SK-N-SH treated with all-trans-retinoic acid at 6 μM for 48 hours (cell line): ENCODE results near the gene USP48.

Source experiments
- CREB5 ChIP-seq: fragments of 250-450 bp; sonication (Bioruptor Pico); IDR thresholded peaks from 2 replicates; pipeline ENCODE4 v1.5.1; 2020; ENCODE audit warnings: low read depth, mild to moderate bottlenecking, moderate library complexity
- ISL1 ChIP-seq: fragments of 250-450 bp; sonication (Bioruptor Pico); IDR thresholded peaks from 2 replicates; pipeline ENCODE4 v2.1.2; 2022; ENCODE audit warnings: mild to moderate bottlenecking, moderate library complexity
- OSR1 ChIP-seq: fragments of 250-450 bp; sonication (Bioruptor Pico); IDR thresholded peaks from 2 replicates; pipeline ENCODE4 v1.8.0; 2022; ENCODE audit warnings: moderate library complexity, mild to moderate bottlenecking, inconsistent platforms
- PPARA ChIP-seq: fragments of 250-450 bp; sonication (Bioruptor Pico); IDR thresholded peaks from 2 replicates; pipeline ENCODE4 v1.5.0; 2020; ENCODE audit warnings: mild to moderate bottlenecking, borderline replicate concordance
- TCF4 ChIP-seq: fragments of 250-450 bp; sonication (Bioruptor Pico); IDR thresholded peaks from 2 replicates; pipeline ENCODE4 v1.8.0; 2021; ENCODE audit warnings: mild to moderate bottlenecking, moderate library complexity, borderline replicate concordance
- ZFP3 ChIP-seq: fragments of 250-450 bp; sonication (Bioruptor Pico); IDR thresholded peaks from 2 replicates; pipeline ENCODE4 v1.5.0; 2020; ENCODE audit warnings: mild to moderate bottlenecking, moderate library complexity
- ZFP30 ChIP-seq: fragments of 450-650 bp; formaldehyde crosslinking; IDR thresholded peaks from 2 replicates; pipeline ENCODE4 v1.5.0; 2022; ENCODE audit warnings: mild to moderate bottlenecking, moderate library complexity
- ZNF8 ChIP-seq: fragments of 450-650 bp; formaldehyde crosslinking; IDR thresholded peaks from 2 replicates; pipeline ENCODE4 v1.5.0; 2020; ENCODE audit warnings: mild to moderate bottlenecking, moderate library complexity
- TF ChIP-seq, protein P1 (sequence below): fragments of 250-450 bp; sonication (Bioruptor Pico); IDR thresholded peaks from 2 replicates; pipeline ENCODE4 v1.8.0; 2020; ENCODE audit warnings: mild to moderate bottlenecking, moderate library complexity, borderline replicate concordance
- TF ChIP-seq, protein P2 (sequence below): fragments of 250-450 bp; sonication (Bioruptor Pico); IDR thresholded peaks from 2 replicates; pipeline ENCODE4 v1.5.0; 2020; ENCODE audit warnings: mild to moderate bottlenecking, moderate library complexity
- TF ChIP-seq, protein P3 (sequence below): fragments of 250-450 bp; sonication (Bioruptor Pico); IDR thresholded peaks from 2 replicates; pipeline ENCODE4 v1.8.0; 2021; ENCODE audit warnings: low read depth, mild to moderate bottlenecking, moderate library complexity, borderline replicate concordance

GRCh38 chr1:21778405-21778727 lies 4.6 kb downstream of the USP48 start:
- TF ChIP-seq, protein P1, sequence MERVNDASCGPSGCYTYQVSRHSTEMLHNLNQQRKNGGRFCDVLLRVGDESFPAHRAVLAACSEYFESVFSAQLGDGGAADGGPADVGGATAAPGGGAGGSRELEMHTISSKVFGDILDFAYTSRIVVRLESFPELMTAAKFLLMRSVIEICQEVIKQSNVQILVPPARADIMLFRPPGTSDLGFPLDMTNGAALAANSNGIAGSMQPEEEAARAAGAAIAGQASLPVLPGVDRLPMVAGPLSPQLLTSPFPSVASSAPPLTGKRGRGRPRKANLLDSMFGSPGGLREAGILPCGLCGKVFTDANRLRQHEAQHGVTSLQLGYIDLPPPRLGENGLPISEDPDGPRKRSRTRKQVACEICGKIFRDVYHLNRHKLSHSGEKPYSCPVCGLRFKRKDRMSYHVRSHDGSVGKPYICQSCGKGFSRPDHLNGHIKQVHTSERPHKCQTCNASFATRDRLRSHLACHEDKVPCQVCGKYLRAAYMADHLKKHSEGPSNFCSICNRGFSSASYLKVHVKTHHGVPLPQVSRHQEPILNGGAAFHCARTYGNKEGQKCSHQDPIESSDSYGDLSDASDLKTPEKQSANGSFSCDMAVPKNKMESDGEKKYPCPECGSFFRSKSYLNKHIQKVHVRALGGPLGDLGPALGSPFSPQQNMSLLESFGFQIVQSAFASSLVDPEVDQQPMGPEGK (CRISPR knock-in tag): no peak
- TF ChIP-seq ZFP3 (CRISPR knock-in tag): no peak
- TF ChIP-seq, protein P2, sequence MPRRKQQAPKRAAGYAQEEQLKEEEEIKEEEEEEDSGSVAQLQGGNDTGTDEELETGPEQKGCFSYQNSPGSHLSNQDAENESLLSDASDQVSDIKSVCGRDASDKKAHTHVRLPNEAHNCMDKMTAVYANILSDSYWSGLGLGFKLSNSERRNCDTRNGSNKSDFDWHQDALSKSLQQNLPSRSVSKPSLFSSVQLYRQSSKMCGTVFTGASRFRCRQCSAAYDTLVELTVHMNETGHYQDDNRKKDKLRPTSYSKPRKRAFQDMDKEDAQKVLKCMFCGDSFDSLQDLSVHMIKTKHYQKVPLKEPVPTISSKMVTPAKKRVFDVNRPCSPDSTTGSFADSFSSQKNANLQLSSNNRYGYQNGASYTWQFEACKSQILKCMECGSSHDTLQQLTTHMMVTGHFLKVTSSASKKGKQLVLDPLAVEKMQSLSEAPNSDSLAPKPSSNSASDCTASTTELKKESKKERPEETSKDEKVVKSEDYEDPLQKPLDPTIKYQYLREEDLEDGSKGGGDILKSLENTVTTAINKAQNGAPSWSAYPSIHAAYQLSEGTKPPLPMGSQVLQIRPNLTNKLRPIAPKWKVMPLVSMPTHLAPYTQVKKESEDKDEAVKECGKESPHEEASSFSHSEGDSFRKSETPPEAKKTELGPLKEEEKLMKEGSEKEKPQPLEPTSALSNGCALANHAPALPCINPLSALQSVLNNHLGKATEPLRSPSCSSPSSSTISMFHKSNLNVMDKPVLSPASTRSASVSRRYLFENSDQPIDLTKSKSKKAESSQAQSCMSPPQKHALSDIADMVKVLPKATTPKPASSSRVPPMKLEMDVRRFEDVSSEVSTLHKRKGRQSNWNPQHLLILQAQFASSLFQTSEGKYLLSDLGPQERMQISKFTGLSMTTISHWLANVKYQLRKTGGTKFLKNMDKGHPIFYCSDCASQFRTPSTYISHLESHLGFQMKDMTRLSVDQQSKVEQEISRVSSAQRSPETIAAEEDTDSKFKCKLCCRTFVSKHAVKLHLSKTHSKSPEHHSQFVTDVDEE: no peak
- TF ChIP-seq ISL1: no peak
- TF ChIP-seq OSR1 (CRISPR knock-in tag): no peak
- TF ChIP-seq, protein P3, sequence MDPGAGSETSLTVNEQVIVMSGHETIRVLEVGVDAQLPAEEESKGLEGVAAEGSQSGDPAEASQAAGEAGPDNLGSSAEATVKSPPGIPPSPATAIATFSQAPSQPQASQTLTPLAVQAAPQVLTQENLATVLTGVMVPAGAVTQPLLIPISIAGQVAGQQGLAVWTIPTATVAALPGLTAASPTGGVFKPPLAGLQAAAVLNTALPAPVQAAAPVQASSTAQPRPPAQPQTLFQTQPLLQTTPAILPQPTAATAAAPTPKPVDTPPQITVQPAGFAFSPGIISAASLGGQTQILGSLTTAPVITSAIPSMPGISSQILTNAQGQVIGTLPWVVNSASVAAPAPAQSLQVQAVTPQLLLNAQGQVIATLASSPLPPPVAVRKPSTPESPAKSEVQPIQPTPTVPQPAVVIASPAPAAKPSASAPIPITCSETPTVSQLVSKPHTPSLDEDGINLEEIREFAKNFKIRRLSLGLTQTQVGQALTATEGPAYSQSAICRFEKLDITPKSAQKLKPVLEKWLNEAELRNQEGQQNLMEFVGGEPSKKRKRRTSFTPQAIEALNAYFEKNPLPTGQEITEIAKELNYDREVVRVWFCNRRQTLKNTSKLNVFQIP (CRISPR knock-in tag): no peak
- TF ChIP-seq CREB5: no peak
- no peak for TF ChIP-seq TCF4 (CRISPR knock-in tag)
- no peak for TF ChIP-seq ZNF8
- no peak for TF ChIP-seq PPARA (CRISPR knock-in tag)
- TF ChIP-seq ZFP30 (CRISPR knock-in tag): no peak
